Thyroid gland (tissue), 4 donors: Measurements from ENCODE around the gene ZCWPW1. TPM values are rescaled to one million over a fixed set of nuclear protein-coding genes. Genes with fewer than 3 reads are reported as not detected.

ENCODE experiments used
- DNase-seq, 2 donors: peaks; one replicate each; pipeline ENCODE4 v3.0.0-alpha.2; 2019
- H3K27ac ChIP-seq, 3 donors: fragments of 200-600 bp; sonication (generic); 1 replicate in 2 of 3; 2 replicates in 1 of 3; pipeline ENCODE4 v1.5.1; 2016 to 2019; ENCODE audit warnings: mild to moderate bottlenecking in 1 of 3, moderate library complexity in 1 of 3
- H3K27me3 ChIP-seq: fragments of 200-600 bp; sonication (generic); one replicate; pipeline ENCODE4 v1.5.1; 2019
- H3K36me3 ChIP-seq, 2 donors: fragments of 200-600 bp; sonication (generic); one replicate each; pipeline ENCODE4 v1.5.1; 2016 to 2019
- H3K4me1 ChIP-seq, 2 donors: fragments of 200-600 bp; sonication (generic); one replicate each; pipeline ENCODE4 v1.5.1; 2017 to 2019
- H3K4me3 ChIP-seq, 3 donors: fragments of 200-600 bp; sonication (generic); replicated peaks in 1 of 3; 1 replicate in 2 of 3; 2 replicates in 1 of 3; pipeline ENCODE4 v1.5.1; 2016; ENCODE audit warnings: mild to moderate bottlenecking in 1 of 3
- H3K9me3 ChIP-seq: fragments of 200-600 bp; sonication (generic); one replicate; pipeline ENCODE4 v1.5.1; 2017
- POLR2A ChIP-seq, 2 donors: fragments of 450-650 bp; IDR thresholded peaks; one replicate each; pipeline ENCODE4 v1.6.1; 2017; ENCODE audit warnings: antibody characterized with exemption in 2 of 2, mild to moderate bottlenecking in 2 of 2, moderate library complexity in 1 of 2
- WGBS, 2 donors: methylation state at CpG; one replicate each; pipeline ENCODE4 v1.1.5; 2017; 5-methylcytosine and 5-hydroxymethylcytosine counted together
- intact Hi-C: fragments of 100-400 bp; cut with DNase I; formaldehyde crosslinking; loops from one replicate; pipeline ENCODE4 v1.15.1; 2023
- total RNA-seq, 4 donors: library from RNA; depleted of rRNA; stranded (reverse); fragments of >200 nt; gene quantifications; one replicate each; pipeline ENCODE4 v1.2.3, GENCODE V29; 2016
- TF ChIP-seq, protein P1 (sequence below), 6 experiments: fragments of 200-600 bp in 3 of 6; fragments of 450-650 bp in 3 of 6; sonication (generic) in 3 of 6; IDR thresholded peaks; one replicate each; pipeline ENCODE4 v1.5.1; 2016 to 2019; ENCODE audit warnings: antibody characterized with exemption in 6 of 6, mild to moderate bottlenecking in 2 of 6, inconsistent platforms in 1 of 6, moderate library complexity in 1 of 6

ZCWPW1 gene
- total RNA-seq, 4 donors from 2014 or later: 3.6 to 7.1 (median 4.3) TPM

DNA sequence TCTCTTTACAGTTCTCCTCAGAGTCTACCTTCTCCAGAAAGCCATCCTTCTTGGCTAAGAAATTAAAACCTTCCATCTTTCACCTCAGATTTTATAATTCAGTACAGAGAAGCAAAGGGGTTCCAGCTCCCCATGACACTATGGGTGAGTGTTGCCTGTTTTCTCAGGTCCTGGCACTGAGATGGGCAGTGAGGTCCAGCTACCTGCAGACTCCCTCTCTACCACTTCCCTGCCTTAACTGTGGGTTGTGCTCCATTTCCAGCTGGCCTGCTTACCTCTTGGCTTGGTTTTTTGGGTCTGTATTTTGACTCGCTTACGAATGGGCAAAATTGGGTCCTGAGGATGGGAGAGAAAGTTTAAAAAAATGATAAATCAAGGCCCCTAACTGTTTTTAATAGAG is 26.3 kb downstream of the ZCWPW1 start:
- intact Hi-C loops: no loop called here
- Histone ChIP-seq H3K9me3 (no peaks in the 10 kb centered on the region), H3K27ac (no peak overlapping the region), H3K4me3 (no peak overlapping the region), H3K27me3 (no peaks in the 10 kb centered on the region), H3K4me1 (no peaks in the 10 kb centered on the region), H3K36me3 (no peaks in the 10 kb centered on the region)
- no peak for DNase-seq
- 94 to 100% methylated on average over 2 of the region's 2 CpGs for WGBS, 2 donors
- TF ChIP-seq, protein P1, sequence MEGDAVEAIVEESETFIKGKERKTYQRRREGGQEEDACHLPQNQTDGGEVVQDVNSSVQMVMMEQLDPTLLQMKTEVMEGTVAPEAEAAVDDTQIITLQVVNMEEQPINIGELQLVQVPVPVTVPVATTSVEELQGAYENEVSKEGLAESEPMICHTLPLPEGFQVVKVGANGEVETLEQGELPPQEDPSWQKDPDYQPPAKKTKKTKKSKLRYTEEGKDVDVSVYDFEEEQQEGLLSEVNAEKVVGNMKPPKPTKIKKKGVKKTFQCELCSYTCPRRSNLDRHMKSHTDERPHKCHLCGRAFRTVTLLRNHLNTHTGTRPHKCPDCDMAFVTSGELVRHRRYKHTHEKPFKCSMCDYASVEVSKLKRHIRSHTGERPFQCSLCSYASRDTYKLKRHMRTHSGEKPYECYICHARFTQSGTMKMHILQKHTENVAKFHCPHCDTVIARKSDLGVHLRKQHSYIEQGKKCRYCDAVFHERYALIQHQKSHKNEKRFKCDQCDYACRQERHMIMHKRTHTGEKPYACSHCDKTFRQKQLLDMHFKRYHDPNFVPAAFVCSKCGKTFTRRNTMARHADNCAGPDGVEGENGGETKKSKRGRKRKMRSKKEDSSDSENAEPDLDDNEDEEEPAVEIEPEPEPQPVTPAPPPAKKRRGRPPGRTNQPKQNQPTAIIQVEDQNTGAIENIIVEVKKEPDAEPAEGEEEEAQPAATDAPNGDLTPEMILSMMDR (IDR thresholded peaks at IDR 0.05): no peak
- no peak for TF ChIP-seq POLR2A (IDR thresholded peaks at IDR 0.05)

DNA sequence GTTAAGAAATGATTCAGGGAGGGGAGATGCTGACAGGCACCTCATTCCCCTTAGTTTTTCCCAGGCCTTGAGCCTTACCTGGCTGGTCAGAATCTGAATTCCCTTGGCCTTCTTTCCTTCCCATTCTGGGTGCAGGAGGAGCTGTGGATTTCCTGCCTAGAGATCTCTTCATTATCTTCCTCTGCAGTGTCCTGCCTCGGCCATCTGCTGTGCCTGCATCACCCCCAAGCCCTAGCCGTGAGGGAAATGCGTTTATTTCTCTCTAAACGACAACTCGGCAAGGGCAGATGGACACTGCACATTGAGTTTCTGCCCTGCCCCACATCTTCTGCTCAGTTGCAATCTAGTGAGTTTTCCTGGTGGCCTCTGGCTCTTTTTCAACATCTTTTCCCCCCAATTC is 26.7 kb downstream of the ZCWPW1 start:
- DNase-seq: no peak
- no peaks in the 10 kb centered on the region for H3K4me1 ChIP-seq
- no peak for TF ChIP-seq POLR2A (IDR thresholded peaks at IDR 0.05)
- TF ChIP-seq, protein P1 (IDR thresholded peaks at IDR 0.05): no peak
- no peak overlapping the region for H3K4me3 ChIP-seq
- no peaks in the 10 kb centered on the region for H3K36me3 ChIP-seq
- intact Hi-C loops: no loop called here
- 86 to 90% methylated on average over 5 of the region's 5 CpGs for WGBS, 2 donors
- no peaks in the 10 kb centered on the region for H3K9me3 ChIP-seq
- no peaks in the 10 kb centered on the region for H3K27me3 ChIP-seq
- no peak overlapping the region for H3K27ac ChIP-seq

DNA sequence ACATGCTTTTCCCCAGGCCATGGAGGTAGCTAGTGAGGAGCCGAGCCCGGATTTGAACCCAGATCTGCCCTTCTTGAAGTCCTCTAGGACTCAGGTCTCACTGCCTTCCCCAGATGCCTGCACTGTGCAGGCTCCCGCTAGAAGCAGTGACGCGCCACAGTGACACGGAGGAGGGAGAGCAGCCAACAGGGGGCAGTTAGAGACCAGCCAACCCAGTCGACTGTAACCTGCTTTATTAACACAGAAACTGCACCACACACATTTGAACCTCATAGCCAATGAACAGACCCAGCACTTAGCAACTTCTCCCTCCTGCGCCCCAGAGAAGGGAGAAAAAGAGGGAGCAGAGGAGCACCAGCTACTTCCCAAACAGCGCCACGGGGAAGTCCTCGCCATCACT is 27.8 kb downstream of the ZCWPW1 start:
- TF ChIP-seq POLR2A (IDR thresholded peaks at IDR 0.05): no peak
- TF ChIP-seq, protein P1 (IDR thresholded peaks at IDR 0.05): peak in 1 of 6 experiments; percentile 13

DNA sequence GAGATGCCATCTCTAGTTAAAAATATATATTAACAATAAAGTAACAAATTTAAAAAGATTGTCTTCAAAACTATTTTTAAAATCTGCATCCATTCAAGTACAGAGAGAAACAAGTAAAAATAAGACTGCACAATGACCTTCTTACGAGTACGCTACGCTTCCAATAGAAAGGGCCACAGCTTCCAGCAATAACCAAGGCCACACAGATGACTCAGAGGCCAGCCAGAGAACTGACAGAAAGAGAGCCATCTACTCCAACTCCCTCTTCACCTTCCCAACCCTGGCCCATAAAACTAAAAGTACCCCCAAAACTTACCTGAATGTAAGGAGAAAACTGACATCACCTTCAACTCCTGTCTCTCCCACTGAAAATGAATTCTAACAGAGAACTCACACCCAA is 28.5 kb downstream of the ZCWPW1 start:
- H3K4me1 ChIP-seq: no peaks in the 10 kb centered on the region
- WGBS, 2 donors: 95 to 98% methylated on average over 3 of the region's 3 CpGs
- no peaks in the 10 kb centered on the region for H3K9me3 ChIP-seq
- TF ChIP-seq, protein P1 (IDR thresholded peaks at IDR 0.05): no peak
- TF ChIP-seq POLR2A (IDR thresholded peaks at IDR 0.05): no peak
- no peak for DNase-seq
- no peaks in the 10 kb centered on the region for H3K27me3 ChIP-seq
- intact Hi-C loops: no loop called here
- H3K36me3 ChIP-seq: no peaks in the 10 kb centered on the region
- H3K27ac ChIP-seq: no peak overlapping the region
- no peak overlapping the region for H3K4me3 ChIP-seq

More for the DNA sequence above, 27.8 kb downstream of the ZCWPW1 start:
- peak; percentile 23 to 30 for DNase-seq
- WGBS, 2 donors: 68 to 89% methylated on average over 7 to 11 of the region's 11 CpGs
- Histone ChIP-seq H3K4me1 (no peaks in the 10 kb centered on the region), H3K4me3 (no peak overlapping the region), H3K27me3 (no peaks in the 10 kb centered on the region), H3K27ac (no peak overlapping the region), H3K9me3 (no peaks in the 10 kb centered on the region), H3K36me3 (no peaks in the 10 kb centered on the region)
- intact Hi-C loops: no loop called here

DNA sequence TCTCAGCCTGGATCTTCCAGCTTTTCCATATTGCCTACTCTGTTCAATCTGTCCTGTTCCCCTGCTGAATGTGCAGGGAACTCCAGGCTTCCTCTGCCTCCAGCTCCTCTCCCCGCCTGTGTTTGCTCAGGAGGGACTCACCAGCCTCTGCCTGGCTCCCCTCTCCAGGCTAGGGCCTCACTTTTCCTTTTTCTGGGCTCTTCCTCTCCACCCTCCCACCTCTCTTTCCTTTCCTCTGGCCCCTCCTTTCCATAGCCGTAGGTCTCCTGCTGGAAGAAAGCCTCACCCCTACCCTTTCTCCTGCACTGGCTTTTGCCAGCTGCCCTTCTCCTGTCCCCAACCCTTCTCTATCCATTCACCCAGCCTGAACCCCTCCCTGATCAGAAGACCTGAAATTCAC is 30.3 kb downstream of the ZCWPW1 start:
- 47 to 48% methylated on average over 2 of the region's 2 CpGs for WGBS, 2 donors
- Histone ChIP-seq H3K4me3 (no peak overlapping the region), H3K9me3 (no peaks in the 10 kb centered on the region), H3K27ac (no peak overlapping the region), H3K27me3 (no peaks in the 10 kb centered on the region), H3K36me3 (no peaks in the 10 kb centered on the region), H3K4me1 (no peaks in the 10 kb centered on the region)
- TF ChIP-seq, protein P1 (IDR thresholded peaks at IDR 0.05): no peak
- no peak for TF ChIP-seq POLR2A (IDR thresholded peaks at IDR 0.05)
- no peak for DNase-seq
- intact Hi-C loops: no loop called here
